Caki2 (cell line): ENCODE results near the gene EHD2. TPM values are rescaled to one million over a fixed set of nuclear protein-coding genes. Genes with fewer than 3 reads are reported as not detected.
"Not testable (repeated sequence)": the region's sequence is repeated elsewhere in the genome, so short reads cannot be mapped to it uniquely, and the experiment has no call there.

Source experiments
- DNase-seq: peaks from one replicate; pipeline ENCODE4 v3.0.0-alpha.2; 2015; ENCODE audit warnings: low read depth
- in situ Hi-C: cut with HindIII; loops from 2 replicates; pipeline ENCODE4 v1.10.0; 2016; ENCODE audit warnings: low sequenced_read_pairs, low pct_unique_long_range_greater_than_20kb, mixed read lengths
- total RNA-seq: library from RNA; depleted of rRNA; stranded (reverse); fragments of >200 nt; shearing (Covaris generic); gene quantifications from 2 replicates; pipeline ENCODE4 v1.2.3, GENCODE V29; 2014; ENCODE audit warnings: low replicate concordance

Gene EHD2
- total RNA-seq, 1 experiment from 2014 or later = 12.4 TPM

- DNase-seq = no peak
- in situ Hi-C loops = no loop called here
These were observed 44.6 kb downstream of the EHD2 start for GRCh38 chr19:47757617-47758442.

- DNase-seq = no peak
- in situ Hi-C loops = no loop called here
These were observed 45.2 kb downstream of the EHD2 start for GRCh38 chr19:47758443-47758804.

GRCh38 chr19:47760632-47760999 is 47.4 kb downstream of the EHD2 start:
- no peak for DNase-seq
- in situ Hi-C loops = no loop called here

- in situ Hi-C loops = no loop called here
- DNase-seq = no peak
These were observed 48.3 kb downstream of the EHD2 start for GRCh38 chr19:47761566-47761965.

- in situ Hi-C loops = no loop called here
- no peak for DNase-seq
These were observed 48.9 kb downstream of the EHD2 start for GRCh38 chr19:47762151-47762550.

GRCh38 chr19:47762615-47763308 is 49.5 kb downstream of the EHD2 start:
- DNase-seq = no peak
- in situ Hi-C loops = no loop called here

GRCh38 chr19:47764705-47765104 is 51.5 kb downstream of the EHD2 start:
- in situ Hi-C loops, DNase-seq: not testable (repeated sequence)

- in situ Hi-C loops = no loop called here
- no peak for DNase-seq
These were observed 52.5 kb downstream of the EHD2 start for GRCh38 chr19:47765523-47766358.

- DNase-seq = no peak
- in situ Hi-C loops = no loop called here
These were observed 53.1 kb downstream of the EHD2 start for GRCh38 chr19:47766359-47766620.

GRCh38 chr19:47766670-47767069 is 53.4 kb downstream of the EHD2 start:
- in situ Hi-C loops = no loop called here
- no peak for DNase-seq

- in situ Hi-C loops = no loop called here
- no peak for DNase-seq
These were observed 54.1 kb downstream of the EHD2 start for GRCh38 chr19:47767349-47767748.

GRCh38 chr19:47768604-47769003 is 55.4 kb downstream of the EHD2 start:
- in situ Hi-C loops = no loop called here
- no peak for DNase-seq

- in situ Hi-C loops = no loop called here
- no peak for DNase-seq
These were observed 56.3 kb downstream of the EHD2 start for GRCh38 chr19:47769534-47769933.

- DNase-seq, in situ Hi-C loops: not testable (repeated sequence)
These were observed 58.1 kb downstream of the EHD2 start for GRCh38 chr19:47771291-47771690.

- in situ Hi-C loops = no loop called here
- peak; percentile 77 for DNase-seq
These were observed 63.3 kb downstream of the EHD2 start for GRCh38 chr19:47776568-47776967.

- in situ Hi-C loops, DNase-seq: not testable (repeated sequence)
These were observed 64.2 kb downstream of the EHD2 start for GRCh38 chr19:47777245-47778048.

GRCh38 chr19:47778049-47778953 is 65.1 kb downstream of the EHD2 start, which contains the start of gene SELENOW:
Gene SELENOW (plus strand): TSS chr19:47778703. CDS start chr19:47778786, 83 bp downstream.
- peak; percentile 81 for DNase-seq
- in situ Hi-C loops = no loop called here
